NT2/D1 (cell line): ENCODE results near the gene POLR2L.

Experiments
- SUZ12 ChIP-seq: IDR thresholded peaks from 2 replicates; pipeline ENCODE4 v1.6.1; 2011; ENCODE audit not compliant: insufficient read length, insufficient read depth; ENCODE audit errors: extremely low read depth
- YY1 ChIP-seq: IDR thresholded peaks from 2 replicates; pipeline ENCODE4 v1.6.1; 2011; ENCODE audit not compliant: insufficient read length, insufficient read depth
- ZNF274 ChIP-seq: IDR thresholded peaks from 2 replicates; pipeline ENCODE4 v1.6.1; 2011; ENCODE audit warnings: mild to moderate bottlenecking, low read depth, low read length

DNA sequence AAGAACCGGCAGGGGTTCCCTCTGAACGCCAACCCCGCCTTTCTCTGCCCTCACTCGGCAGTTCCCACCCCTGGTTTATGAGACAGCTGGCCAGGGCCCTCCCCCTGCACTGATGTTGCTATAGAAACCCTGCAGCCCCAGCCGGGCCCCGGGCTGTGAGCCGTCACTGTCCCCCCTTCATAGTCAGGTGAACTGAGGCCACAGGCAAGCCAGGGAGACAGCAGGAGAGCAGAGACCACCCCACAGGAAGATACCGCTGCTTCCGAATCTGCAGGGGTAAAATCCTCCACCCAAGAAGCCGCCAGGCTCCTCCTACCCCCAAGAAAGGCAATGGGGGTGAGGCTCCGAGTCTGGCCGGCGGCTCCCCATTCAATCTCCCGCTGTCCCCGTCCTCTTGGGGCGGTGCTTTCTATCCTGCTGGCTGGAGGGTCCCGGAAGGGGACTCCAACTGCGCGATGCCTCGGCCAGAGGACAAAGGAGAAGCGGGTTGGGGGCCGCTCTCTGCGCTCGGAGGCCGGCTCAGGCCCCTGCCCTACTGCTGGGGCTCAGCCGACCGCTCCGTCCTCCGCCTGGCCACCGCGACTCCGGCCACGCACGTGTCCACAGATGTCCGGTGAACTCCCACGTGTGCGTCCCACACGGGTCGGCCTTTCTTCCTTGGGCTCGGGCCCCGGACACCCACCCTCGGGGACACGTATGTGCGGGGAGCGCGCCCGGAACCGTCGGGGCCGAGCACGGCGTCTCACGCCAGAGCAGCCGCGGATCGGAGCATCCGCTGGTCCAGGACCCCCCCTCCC lies 44.8 kb downstream of the POLR2L start:
- TF ChIP-seq YY1 (no peak), SUZ12 (no peak), ZNF274 (no peak)
